ENCODE data around the gene NPR2. TPM values are rescaled to one million over a fixed set of nuclear protein-coding genes. Genes with fewer than 3 reads are reported as not detected.
A peak's percentile ranks its signal among the peaks of the same experiment; 100 is the strongest.

The NPR2 gene
- total RNA-seq, 4 donors from 2014 or later = 6.7 to 29.5 (median 21.6) TPM

DNA sequence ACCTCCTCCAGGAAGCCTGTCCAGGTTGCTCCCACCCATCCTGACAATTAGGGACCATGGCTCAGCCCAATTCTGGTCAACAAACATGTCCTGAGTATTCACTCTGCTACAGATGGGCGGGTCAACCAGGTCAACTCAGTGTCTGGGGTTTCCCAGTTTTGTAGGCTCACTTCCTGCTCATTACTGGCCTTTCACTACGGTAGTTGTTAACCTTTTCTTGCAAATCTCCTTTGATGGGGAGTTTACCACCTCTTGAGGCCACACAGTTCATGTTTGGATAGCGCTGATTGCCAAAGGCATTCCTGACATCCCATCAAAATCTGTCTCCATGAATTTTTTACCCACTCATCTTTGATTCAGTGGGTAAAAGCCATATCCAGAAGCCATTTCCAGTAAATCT, 51.4 kb downstream of the NPR2 start:
- Histone ChIP-seq H3K36me3 (no peaks in the 10 kb centered on the region), H3K4me1 (peaks cover 0 to 23% (median 5%) of the 10 kb centered on the region in 4 donors), H3K9me3 (no peaks in the 10 kb centered on the region), H3K4me3 (no peak overlapping the region), H3K27ac (no peak overlapping the region), H3K27me3 (no peaks in the 10 kb centered on the region)
- TF ChIP-seq CTCF (IDR thresholded peaks at IDR 0.05) (no peak), POLR2A (IDR thresholded peaks at IDR 0.05) (no peak)
- no peak for DNase-seq

DNA sequence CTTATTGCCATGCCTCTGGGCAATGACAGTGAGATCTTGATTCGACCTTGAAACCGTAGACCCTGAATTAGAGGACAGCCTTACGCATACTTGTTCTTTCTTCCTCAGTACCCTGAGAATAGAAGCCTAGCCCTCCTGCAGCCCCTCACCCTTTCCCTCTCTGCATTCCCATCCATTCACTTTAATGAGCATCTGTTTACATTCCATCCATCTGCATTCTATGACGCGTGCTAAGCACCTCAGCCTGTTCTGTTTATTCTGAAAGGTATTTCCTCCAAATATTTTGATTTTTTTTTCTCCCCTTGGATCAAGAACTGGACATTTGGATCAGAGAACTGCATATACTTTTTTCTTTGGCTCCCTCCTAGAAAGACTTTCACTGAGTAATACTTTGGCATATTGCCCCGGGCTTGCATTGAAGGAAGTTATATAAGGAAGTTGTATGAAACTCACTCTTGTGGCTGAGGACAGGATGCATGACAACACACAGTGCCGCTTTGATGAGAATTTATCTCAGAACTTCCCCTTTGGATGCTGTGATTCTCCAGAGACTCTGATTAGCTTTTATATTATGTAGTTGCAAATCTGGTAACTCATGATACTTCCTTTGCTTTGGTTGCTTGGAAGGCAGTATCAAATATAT, 53.4 kb downstream of the NPR2 start:
- H3K27me3 ChIP-seq = no peaks in the 10 kb centered on the region
- H3K36me3 ChIP-seq = no peaks in the 10 kb centered on the region
- peak overlapping the region in 3 of 4 donors; percentile 3 to 52 (median 12) for H3K27ac ChIP-seq
- DNase-seq = peak in 2 of 3 donors; percentile 64 to 76
- no peaks in the 10 kb centered on the region for H3K9me3 ChIP-seq
- no peak for TF ChIP-seq POLR2A (IDR thresholded peaks at IDR 0.05)
- TF ChIP-seq CTCF (IDR thresholded peaks at IDR 0.05) = no peak
- H3K4me3 ChIP-seq = no peak overlapping the region
- H3K4me1 ChIP-seq = peaks cover 0 to 23% (median 5%) of the 10 kb centered on the region in 4 donors

DNA sequence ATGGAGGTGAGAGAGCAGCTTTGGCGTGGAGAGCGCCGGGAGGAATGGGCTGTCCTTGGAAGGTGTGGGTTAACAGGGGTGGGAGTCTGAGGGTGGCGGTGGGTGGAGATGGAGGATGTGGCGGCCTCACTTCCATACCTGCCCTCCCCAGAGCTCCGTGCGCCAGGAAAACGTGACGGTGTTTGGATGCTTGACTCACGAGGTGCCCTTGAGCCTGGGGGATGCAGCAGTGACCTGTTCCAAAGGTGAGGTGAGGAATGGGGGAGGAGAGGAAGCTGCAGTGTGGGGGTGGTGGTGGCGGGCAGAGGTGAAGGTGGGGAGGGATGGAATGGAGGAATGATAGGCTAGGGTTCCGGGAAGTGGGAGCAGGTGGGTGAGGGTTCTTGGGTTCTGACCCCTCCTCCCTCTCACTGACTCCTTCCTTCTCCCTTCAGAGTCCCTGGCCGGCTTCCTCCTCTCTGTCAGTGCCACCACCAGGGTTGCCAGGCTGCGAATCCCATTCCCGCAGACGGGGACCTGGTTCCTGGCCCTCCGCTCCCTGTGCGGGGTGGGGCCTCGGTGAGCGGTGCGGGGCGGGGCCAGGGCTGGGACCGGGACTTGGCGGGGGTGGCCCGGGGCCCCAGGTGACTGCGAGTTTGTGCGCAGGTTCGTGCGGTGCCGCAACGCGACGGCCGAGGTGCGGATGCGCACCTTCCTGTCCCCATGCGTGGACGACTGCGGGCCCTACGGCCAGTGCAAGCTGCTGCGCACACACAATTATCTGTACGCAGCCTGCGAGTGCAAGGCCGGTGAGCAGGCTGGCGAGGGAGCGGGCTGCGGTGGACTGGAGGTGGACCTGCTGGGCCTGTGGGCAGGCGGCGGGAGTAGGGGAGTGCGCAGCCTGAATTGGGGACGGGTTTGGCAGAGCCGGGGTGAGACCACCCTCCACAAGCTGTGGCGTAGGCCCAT, 54.7 kb downstream of the NPR2 start:
- TF ChIP-seq POLR2A (IDR thresholded peaks at IDR 0.05) = no peak
- no peak for TF ChIP-seq CTCF (IDR thresholded peaks at IDR 0.05)
- Histone ChIP-seq H3K27ac (peak overlapping the region in 1 of 4 donors; percentile 2), H3K36me3 (no peaks in the 10 kb centered on the region), H3K9me3 (no peaks in the 10 kb centered on the region), H3K4me3 (no peak overlapping the region), H3K4me1 (peaks cover 0 to 23% (median 5%) of the 10 kb centered on the region in 4 donors), H3K27me3 (no peaks in the 10 kb centered on the region)
- no peak for DNase-seq

GRCh38 chr9:35847792-35848572, 56.6 kb downstream of the NPR2 start:
- Histone ChIP-seq H3K27me3 (no peaks in the 10 kb centered on the region), H3K4me1 (peaks cover 0 to 23% (median 5%) of the 10 kb centered on the region in 4 donors), H3K9me3 (no peaks in the 10 kb centered on the region), H3K4me3 (no peak overlapping the region), H3K27ac (peak overlapping the region in 3 of 4 donors; percentile 12 to 53 (median 38)), H3K36me3 (no peaks in the 10 kb centered on the region)
- DNase-seq = peak in 1 of 3 donors; percentile 41
- TF ChIP-seq POLR2A (IDR thresholded peaks at IDR 0.05) = no peak

GRCh38 chr9:35852267-35852815, 61.0 kb downstream of the NPR2 start:
- TF ChIP-seq POLR2A (IDR thresholded peaks at IDR 0.05) (no peak), CTCF (IDR thresholded peaks at IDR 0.05) (no peak)
- H3K9me3 ChIP-seq = no peaks in the 10 kb centered on the region
- H3K27me3 ChIP-seq = no peaks in the 10 kb centered on the region
- H3K27ac ChIP-seq = no peak overlapping the region
- H3K36me3 ChIP-seq = no peaks in the 10 kb centered on the region
- no peak for DNase-seq
- no peaks in the 10 kb centered on the region for H3K4me1 ChIP-seq
- no peak overlapping the region for H3K4me3 ChIP-seq

All from Peyer's patch (tissue), 4 donors.